WTC11 (cell line): Measurements from ENCODE around the gene PPARD.

Experiments
- CTCF ChIP-seq: fragments of 200-600 bp; IDR thresholded peaks from 2 replicates; pipeline ENCODE4 v1.8.0; 2022; ENCODE audit warnings: antibody characterized with exemption
- FOXP4 ChIP-seq: sonication (generic); formaldehyde crosslinking; IDR thresholded peaks from 2 replicates; pipeline ENCODE4 v1.8.0; 2022; ENCODE audit warnings: mild to moderate bottlenecking, missing genetic modification reagents

- no peak for TF ChIP-seq FOXP4 (CRISPR knock-in tag)
- TF ChIP-seq CTCF, result no peak
Observed at GRCh38 chr6:35391240-35391968, 49.0 kb downstream of the PPARD start.
